ENCODE data around the gene HNRNPH3.

- TF ChIP-seq EZH2 (IDR thresholded peaks at IDR 0.05; ENCODE audit: insufficient read depth, low read length) (no peak), CTCF (IDR thresholded peaks at IDR 0.05; ENCODE audit: insufficient read depth, low read depth, low read length) (no peak)
Observed at GRCh38 chr10:68336754-68337351, 5.0 kb downstream of the HNRNPH3 start.

All from astrocyte (in vitro differentiated cells and primary cell).